AG09309 (cell line): ENCODE results near the gene TGFBI.
"Not testable (repeated sequence)": the region's sequence is repeated elsewhere in the genome, so short reads cannot be mapped to it uniquely, and the experiment has no call there.

Source experiments
- DNase-seq: peaks from one replicate; pipeline ENCODE4 v3.0.0-alpha.2; 2010; ENCODE audit warnings: low read depth
- H3K4me3 ChIP-seq: 2 replicates; pipeline ENCODE4 v1.5.1; 2011; ENCODE audit warnings: mild to moderate bottlenecking, low read depth, low read length, moderate library complexity; ENCODE audit not compliant: control insufficient read depth
- TF ChIP-seq, protein P1 (sequence below): IDR thresholded peaks from 2 replicates; pipeline ENCODE4 v1.5.1; 2011; ENCODE audit warnings: mild to moderate bottlenecking, low read depth, low read length, inconsistent platforms; ENCODE audit not compliant: insufficient read depth, control insufficient read depth; ENCODE audit errors: missing control alignments

Gene TGFBI

GRCh38 chr5:136039202-136039601, 10.4 kb downstream of the TGFBI start:
- TF ChIP-seq, protein P1, sequence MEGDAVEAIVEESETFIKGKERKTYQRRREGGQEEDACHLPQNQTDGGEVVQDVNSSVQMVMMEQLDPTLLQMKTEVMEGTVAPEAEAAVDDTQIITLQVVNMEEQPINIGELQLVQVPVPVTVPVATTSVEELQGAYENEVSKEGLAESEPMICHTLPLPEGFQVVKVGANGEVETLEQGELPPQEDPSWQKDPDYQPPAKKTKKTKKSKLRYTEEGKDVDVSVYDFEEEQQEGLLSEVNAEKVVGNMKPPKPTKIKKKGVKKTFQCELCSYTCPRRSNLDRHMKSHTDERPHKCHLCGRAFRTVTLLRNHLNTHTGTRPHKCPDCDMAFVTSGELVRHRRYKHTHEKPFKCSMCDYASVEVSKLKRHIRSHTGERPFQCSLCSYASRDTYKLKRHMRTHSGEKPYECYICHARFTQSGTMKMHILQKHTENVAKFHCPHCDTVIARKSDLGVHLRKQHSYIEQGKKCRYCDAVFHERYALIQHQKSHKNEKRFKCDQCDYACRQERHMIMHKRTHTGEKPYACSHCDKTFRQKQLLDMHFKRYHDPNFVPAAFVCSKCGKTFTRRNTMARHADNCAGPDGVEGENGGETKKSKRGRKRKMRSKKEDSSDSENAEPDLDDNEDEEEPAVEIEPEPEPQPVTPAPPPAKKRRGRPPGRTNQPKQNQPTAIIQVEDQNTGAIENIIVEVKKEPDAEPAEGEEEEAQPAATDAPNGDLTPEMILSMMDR, result no peak
- DNase-seq, result no peak

GRCh38 chr5:136040746-136041415, 12.1 kb downstream of the TGFBI start:
- no peak for DNase-seq
- H3K4me3 ChIP-seq, result no peak overlapping the region
- TF ChIP-seq, protein P1, result no peak

More at GRCh38 chr5:136039202-136039601, 10.4 kb downstream of the TGFBI start:
- H3K4me3 ChIP-seq, result no peak overlapping the region

GRCh38 chr5:136042156-136042555, 13.4 kb downstream of the TGFBI start:
- H3K4me3 ChIP-seq, result no peak overlapping the region
- TF ChIP-seq, protein P1, result no peak
- DNase-seq, result no peak

- DNase-seq, result no peak
- H3K4me3 ChIP-seq, result no peak overlapping the region
- TF ChIP-seq, protein P1, result no peak
These were observed 13.9 kb downstream of the TGFBI start for GRCh38 chr5:136042665-136043121.

DNA sequence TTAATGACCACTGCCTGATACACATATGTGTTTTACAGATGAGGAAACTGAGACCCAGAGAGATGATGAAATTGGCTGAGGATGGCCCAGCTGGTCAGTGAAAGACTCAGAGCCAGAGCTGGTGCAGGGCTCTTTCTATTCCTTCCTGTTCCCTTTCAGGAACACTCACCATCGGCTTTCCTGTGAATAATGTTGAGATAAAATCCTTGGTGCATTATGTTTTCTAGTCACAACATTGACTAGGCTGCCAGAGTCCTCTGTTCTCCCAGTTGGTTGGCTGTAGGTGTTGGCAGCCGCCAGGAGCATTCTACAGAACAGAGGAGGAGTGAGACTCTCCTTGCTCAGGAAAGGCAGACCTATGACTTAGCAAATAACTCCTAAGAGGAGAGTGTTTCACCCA, 14.8 kb downstream of the TGFBI start:
- no peak for DNase-seq
- no peak overlapping the region for H3K4me3 ChIP-seq
- TF ChIP-seq, protein P1, result no peak

GRCh38 chr5:136043968-136044610, 15.3 kb downstream of the TGFBI start:
- no peak overlapping the region for H3K4me3 ChIP-seq
- TF ChIP-seq, protein P1, result no peak
- DNase-seq, result no peak

GRCh38 chr5:136045026-136045425, 16.2 kb downstream of the TGFBI start:
- H3K4me3 ChIP-seq, DNase-seq: not testable (repeated sequence)
